Right lobe of liver (tissue), 6 donors: ENCODE data around the gene CIRBP. TPM values are rescaled to one million over a fixed set of nuclear protein-coding genes. Genes with fewer than 3 reads are reported as not detected.

Source experiments
- ATAC-seq, 4 donors: fragments of 200-7000 bp; cut with Tn5 transposase; one replicate each; pipeline ENCODE4 v1.9.1; 2020; ENCODE audit warnings: mild to moderate bottlenecking in 4 of 4, moderate library complexity in 4 of 4
- DNase-seq, 3 donors: peaks; one replicate each; pipeline ENCODE4 v3.0.0-alpha.2; 2020
- H3K27ac ChIP-seq, 3 donors: fragments of 200-600 bp; one replicate each; pipeline ENCODE4 v1.8.0; 2022
- H3K27me3 ChIP-seq, 2 donors: fragments of 200-600 bp; one replicate each; pipeline ENCODE4 v1.8.0; 2022
- H3K36me3 ChIP-seq, 4 donors: fragments of 200-600 bp; sonication (generic) in 1 of 4; one replicate each; pipeline versions ENCODE4 v1.5.1 to v1.8.0; 2017 to 2022; ENCODE audit warnings: control low read depth in 1 of 4
- H3K4me1 ChIP-seq, 4 donors: fragments of 200-600 bp; sonication (generic) in 1 of 4; one replicate each; pipeline versions ENCODE4 v1.5.1 to v1.8.0; 2017 to 2022; ENCODE audit warnings: control low read depth in 1 of 4
- H3K4me3 ChIP-seq, 3 donors: fragments of 200-600 bp; one replicate each; pipeline ENCODE4 v1.8.0; 2022
- H3K9me3 ChIP-seq, 4 donors: fragments of 200-600 bp; sonication (generic) in 1 of 4; one replicate each; pipeline versions ENCODE4 v1.5.1 to v1.8.0; 2017 to 2022; ENCODE audit warnings: control low read depth in 1 of 4
- POLR2A ChIP-seq: fragments of 450-650 bp; IDR thresholded peaks from one replicate; pipeline ENCODE4 v1.6.1; 2017; ENCODE audit warnings: antibody characterized with exemption, mild to moderate bottlenecking
- WGBS: methylation state at CpG from one replicate; pipeline ENCODE4 v1.1.6; 2018; ENCODE audit warnings: low coverage, low lambda C conversion rate; ENCODE audit not compliant: insufficient coverage; ENCODE audit errors: missing lambda C conversion rate; 5-methylcytosine and 5-hydroxymethylcytosine counted together
- intact Hi-C, 2 donors: fragments of 100-400 bp; cut with DNase I; formaldehyde crosslinking; loops; one replicate each; pipeline versions ENCODE4 v1.11.2 to v1.14.1; 2022
- total RNA-seq, 6 experiments: library from RNA; depleted of rRNA in 2 of 6; stranded (reverse); fragments of >200 nt in 2 of 6; fragmentation: NEBNext Ultra II Directional in 3 of 6; extraction: Animal tissue kit (Norgen Biotek cat#: 25700) in 3 of 6; gene quantifications; one replicate each; pipeline versions ENCODE4 v1.1.0 to v1.2.4, GENCODE V29; 2016 to 2023
- TF ChIP-seq, protein P1 (sequence below), 4 donors: fragments of 200-600 bp in 3 of 4; fragments of 450-650 bp in 1 of 4; IDR thresholded peaks; one replicate each; pipeline versions ENCODE4 v1.5.1 to v1.8.0; 2016 to 2022; ENCODE audit warnings: antibody characterized with exemption in 4 of 4, mild to moderate bottlenecking in 2 of 4
- donor health status: DM: no; HTN: yes; CAD: no.
- donor health status: DM: no; HTN: no; CAD: no.
- donor health status: DM: no; HTN: no; CAD: no.
- donor health status: DM: no; HTN: yes; CAD: no.
- donor health status: DM: no; HTN: yes; CAD: no.

CIRBP gene
- total RNA-seq, 6 experiments from 2014 or later = 69.2 to 111 (median 89.5) TPM

DNA sequence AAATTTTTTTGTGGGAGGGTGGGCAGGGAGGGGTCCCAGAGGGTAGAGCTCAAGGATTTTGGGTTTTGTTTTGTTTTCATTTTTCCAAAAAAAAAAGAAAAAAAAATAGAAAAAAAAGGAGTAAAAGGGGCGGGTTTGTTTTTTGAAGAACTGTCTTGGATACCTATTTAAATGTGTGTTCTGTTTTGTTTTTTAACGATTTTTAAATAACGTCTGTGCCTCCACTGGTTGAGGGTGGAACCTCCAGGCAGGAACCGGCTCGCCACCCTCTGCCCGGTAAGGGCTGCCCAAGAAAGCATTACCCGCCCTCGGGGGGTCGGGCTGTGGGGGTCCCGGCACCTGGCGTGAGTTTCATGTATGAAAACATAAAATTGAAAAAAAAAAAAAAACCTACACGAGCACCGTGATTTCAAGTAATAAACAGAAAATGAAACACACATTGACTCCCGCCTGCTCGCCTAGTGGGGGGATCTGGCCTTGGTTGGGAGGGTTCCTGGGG lies 10.4 kb upstream of the CIRBP start:
- Histone ChIP-seq H3K4me3 (peak overlapping the region; percentile 3 to 16 (median 3)), H3K36me3 (peaks cover 17 to 43% (median 28%) of the 10 kb centered on the region in 4 donors), H3K4me1 (peaks cover 5 to 79% (median 32%) of the 10 kb centered on the region in 4 donors), H3K9me3 (no peaks in the 10 kb centered on the region), H3K27ac (peak overlapping the region; percentile 67 to 92 (median 84)), H3K27me3 (no peaks in the 10 kb centered on the region)
- intact Hi-C loops = no loop called here
- ATAC-seq (no peak), DNase-seq (no peak)
- WGBS = 26% methylated on average over 14 of the region's 15 CpGs
- TF ChIP-seq, protein P1, sequence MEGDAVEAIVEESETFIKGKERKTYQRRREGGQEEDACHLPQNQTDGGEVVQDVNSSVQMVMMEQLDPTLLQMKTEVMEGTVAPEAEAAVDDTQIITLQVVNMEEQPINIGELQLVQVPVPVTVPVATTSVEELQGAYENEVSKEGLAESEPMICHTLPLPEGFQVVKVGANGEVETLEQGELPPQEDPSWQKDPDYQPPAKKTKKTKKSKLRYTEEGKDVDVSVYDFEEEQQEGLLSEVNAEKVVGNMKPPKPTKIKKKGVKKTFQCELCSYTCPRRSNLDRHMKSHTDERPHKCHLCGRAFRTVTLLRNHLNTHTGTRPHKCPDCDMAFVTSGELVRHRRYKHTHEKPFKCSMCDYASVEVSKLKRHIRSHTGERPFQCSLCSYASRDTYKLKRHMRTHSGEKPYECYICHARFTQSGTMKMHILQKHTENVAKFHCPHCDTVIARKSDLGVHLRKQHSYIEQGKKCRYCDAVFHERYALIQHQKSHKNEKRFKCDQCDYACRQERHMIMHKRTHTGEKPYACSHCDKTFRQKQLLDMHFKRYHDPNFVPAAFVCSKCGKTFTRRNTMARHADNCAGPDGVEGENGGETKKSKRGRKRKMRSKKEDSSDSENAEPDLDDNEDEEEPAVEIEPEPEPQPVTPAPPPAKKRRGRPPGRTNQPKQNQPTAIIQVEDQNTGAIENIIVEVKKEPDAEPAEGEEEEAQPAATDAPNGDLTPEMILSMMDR (IDR thresholded peaks at IDR 0.05) = no peak
- TF ChIP-seq POLR2A = no peak

DNA sequence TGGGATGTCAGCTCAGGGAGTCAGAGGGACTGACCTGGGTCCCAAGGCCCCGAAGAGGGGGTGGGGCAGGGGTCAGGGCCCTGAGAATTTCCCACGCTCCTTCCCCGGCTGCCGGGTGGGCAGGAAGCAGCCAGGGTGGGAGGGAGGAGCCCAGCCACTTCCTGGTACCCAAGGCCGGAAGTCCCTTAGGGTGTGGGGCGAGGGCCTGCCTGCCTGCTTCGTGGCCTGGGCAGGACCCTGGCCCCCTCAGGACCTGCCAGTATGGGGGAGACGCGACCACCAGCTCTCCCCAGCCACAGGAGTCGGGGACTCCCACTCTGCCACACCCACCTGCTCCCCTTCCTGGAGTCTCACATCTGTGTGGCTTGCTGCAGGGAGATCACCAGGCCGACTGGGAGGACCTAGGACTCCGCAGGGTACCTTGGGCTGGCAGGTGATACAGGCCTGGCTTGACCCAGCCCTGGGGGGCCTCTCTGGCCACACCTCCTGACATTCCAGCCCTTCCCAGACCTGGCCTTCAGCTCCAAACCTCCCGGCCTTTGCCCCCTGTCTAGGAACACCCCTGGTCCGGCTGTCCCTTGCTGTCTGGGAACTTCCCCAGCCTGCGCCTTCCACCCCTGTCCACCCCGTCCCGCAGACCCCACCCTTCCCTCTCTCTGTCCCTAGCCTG lies 9.8 kb upstream of the CIRBP start:
- intact Hi-C loops = no loop called here
- H3K9me3 ChIP-seq = no peaks in the 10 kb centered on the region
- TF ChIP-seq POLR2A = peak; percentile 69
- TF ChIP-seq, protein P1 (IDR thresholded peaks at IDR 0.05) = no peak
- DNase-seq (peak; percentile 85 to 89 (median 86)), ATAC-seq (peak; percentile 11 to 51 (median 24))
- H3K4me1 ChIP-seq = peaks cover 5 to 73% (median 29%) of the 10 kb centered on the region in 4 donors
- H3K27me3 ChIP-seq = no peaks in the 10 kb centered on the region
- 0% methylated on average over 5 of the region's 17 CpGs for WGBS
- H3K27ac ChIP-seq = peak overlapping the region; percentile 67 to 92 (median 84)
- H3K36me3 ChIP-seq = peaks cover 12 to 38% (median 22%) of the 10 kb centered on the region in 4 donors
- H3K4me3 ChIP-seq = peak overlapping the region; percentile 3 to 16 (median 3)

DNA sequence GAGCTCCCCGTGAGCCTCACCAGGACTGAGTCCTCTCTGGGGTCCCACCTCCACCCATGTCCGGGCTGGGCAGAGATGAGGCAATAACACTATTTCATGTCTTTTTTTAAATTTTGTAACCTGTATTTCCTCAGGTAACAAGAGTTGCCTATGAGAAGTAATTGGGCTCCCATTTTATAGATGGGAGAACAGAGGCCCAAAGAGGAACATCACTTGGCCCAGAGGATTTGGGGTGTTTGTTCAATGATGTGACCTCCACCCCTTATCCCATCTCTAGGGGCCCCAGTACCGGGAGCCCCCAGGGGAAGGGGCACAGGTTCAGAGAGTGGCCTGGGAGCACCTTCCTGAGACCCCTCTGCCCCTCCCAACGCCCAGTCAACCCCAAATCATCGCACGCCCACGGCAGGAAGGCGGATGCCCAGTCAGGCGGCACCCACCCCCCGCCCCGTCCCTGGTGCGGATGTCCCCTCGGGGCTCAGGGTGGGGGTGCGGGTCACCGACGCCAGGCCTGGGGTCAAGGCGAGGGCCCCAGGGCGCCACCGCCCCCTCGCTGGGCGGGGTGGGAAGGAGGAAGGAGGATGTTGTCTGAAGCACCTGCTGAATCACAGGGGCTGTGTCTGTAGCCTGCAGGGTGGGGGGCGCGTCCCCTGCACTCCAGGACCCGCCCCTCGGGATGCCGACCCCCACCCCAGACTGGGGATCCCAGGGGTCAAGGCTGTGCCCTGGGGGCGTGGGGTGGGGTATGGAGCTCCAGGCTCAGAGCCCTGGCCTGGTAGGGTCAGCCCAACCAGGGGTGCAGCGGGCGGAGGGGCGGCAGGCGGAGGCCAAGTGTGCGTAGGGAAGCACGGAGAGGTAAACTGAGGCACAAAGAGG lies 9.0 kb upstream of the CIRBP start:
- H3K27me3 ChIP-seq = no peaks in the 10 kb centered on the region
- ATAC-seq (no peak), DNase-seq (peak in 1 of 3 donors; percentile 63)
- 3% methylated on average over 10 of the region's 33 CpGs for WGBS
- H3K9me3 ChIP-seq = no peaks in the 10 kb centered on the region
- peaks cover 5 to 30% (median 16%) of the 10 kb centered on the region in 4 donors for H3K36me3 ChIP-seq
- peak overlapping the region in 1 of 3 donors; percentile 70 for H3K4me3 ChIP-seq
- H3K27ac ChIP-seq = peak overlapping the region; percentile 67 to 92 (median 84)
- intact Hi-C loops = no loop called here
- H3K4me1 ChIP-seq = peaks cover 5 to 65% (median 26%) of the 10 kb centered on the region in 4 donors
- no peak for TF ChIP-seq POLR2A
- TF ChIP-seq, protein P1 (IDR thresholded peaks at IDR 0.05) = no peak

DNA sequence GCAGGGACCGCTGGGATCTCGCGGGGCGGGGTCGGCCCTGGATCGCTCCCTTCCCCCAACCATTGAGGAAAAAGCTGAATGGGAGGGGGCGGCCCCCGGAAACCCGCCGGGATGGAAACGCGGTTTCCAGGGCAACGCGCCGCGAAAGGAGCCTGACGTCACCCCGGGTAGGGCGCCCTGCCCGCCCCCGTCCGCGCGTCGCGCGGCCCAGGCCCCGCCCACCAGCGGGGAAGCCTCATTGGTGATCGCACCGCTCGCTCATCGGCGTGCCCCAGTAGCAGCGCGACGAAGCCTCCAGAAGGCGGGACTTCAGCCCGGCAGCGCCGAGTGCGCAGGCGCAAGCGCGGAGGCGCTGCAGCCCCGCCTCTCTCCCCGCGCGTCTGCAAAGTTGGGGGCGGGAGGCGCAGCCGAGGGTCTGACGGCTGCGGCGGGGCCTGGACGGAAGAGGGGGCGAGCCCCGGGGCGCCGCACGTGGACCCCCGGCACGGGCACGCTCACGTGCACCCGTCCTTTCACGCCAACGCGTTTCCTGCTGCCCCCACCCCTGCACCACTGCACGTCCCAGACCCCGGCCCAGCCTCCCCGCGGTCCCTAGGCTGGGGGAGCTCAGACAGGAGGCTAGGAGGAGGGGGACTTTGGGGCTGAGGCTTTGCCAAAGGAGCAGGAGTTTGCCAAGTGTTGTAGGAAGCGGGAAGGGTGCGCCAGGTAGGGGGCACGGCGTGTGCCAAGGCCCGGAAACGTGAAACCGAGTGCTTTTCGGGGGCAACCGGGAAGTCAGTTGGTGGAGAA lies 8.2 kb upstream of the CIRBP start:
- H3K27ac ChIP-seq = peak overlapping the region; percentile 71 to 92 (median 90)
- peaks cover 5 to 61% (median 26%) of the 10 kb centered on the region in 4 donors for H3K4me1 ChIP-seq
- peak overlapping the region; percentile 58 to 70 (median 69) for H3K4me3 ChIP-seq
- intact Hi-C loops = no loop called here
- WGBS = 2% methylated on average over 13 of the region's 83 CpGs
- TF ChIP-seq, protein P1 (IDR thresholded peaks at IDR 0.05) = no peak
- TF ChIP-seq POLR2A = peak; percentile 74
- no peaks in the 10 kb centered on the region for H3K9me3 ChIP-seq
- ATAC-seq (peak; percentile 60 to 78 (median 75)), DNase-seq (peak; percentile 98)
- H3K36me3 ChIP-seq = peaks cover 0 to 22% (median 8%) of the 10 kb centered on the region in 4 donors
- no peaks in the 10 kb centered on the region for H3K27me3 ChIP-seq
